ENCODE data around the gene DCAF15. TPM values are rescaled to one million over a fixed set of nuclear protein-coding genes. Genes with fewer than 3 reads are reported as not detected.

Gene DCAF15
- polyA plus RNA-seq, 1 of the 3 experiments (the other 2 are of a cell fraction) = 55.6 TPM

DNA sequence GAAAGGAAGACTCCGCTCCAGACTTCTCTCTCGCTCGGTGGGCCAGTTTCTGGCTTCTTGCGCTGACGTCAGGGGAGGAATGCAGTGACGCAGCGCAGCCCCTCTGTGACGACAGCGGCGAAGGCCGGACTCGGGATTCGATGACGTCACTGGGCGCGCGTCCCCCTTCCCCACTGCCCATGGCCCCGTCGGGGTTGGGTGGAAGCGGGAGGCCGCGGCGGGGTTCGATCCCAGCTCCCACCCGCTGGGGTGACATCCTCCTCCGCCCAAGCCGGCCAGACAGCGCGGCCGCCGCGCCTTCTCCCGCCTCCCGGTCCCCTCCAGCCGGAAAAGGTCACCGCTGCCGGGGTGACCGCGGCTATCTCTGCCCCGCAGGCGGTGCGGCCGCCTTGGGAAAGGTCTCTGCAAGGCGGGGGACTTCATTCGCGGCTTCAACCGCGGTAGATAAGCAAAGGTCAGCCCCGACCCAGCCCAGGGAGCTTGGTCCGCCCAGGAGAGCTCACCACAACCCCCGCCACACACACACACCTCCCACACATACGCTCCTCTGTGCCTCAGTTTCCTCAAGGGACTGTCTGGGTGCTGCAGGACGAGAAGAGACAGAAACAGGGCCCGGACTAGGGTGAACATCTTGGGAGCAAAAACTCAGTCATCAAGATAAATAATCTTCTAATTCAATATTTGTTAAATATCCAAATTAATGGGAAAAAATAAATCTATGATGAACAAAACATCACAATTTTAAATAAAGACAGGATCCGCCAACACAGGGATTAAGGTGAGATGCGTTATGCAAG lies 54.7 kb downstream of the DCAF15 start:
- Histone ChIP-seq H3K9ac (peak overlapping the region; percentile 100), H4K20me1 (ENCODE audit: insufficient read depth) (no peaks in the 10 kb centered on the region), H3K79me2 (ENCODE audit: insufficient read depth) (peaks cover 4% of the 10 kb centered on the region; the same call in 1 of the 2 replicates), H2AFZ (ENCODE audit: low read depth) (peak overlapping the region; percentile 93), H3K9me3 (no peaks in the 10 kb centered on the region), H3K4me2 (peak overlapping the region; percentile 91), H3K36me3 (replicated peaks in 1 of 2; ENCODE audit: control insufficient read depth in 1 of 2, insufficient read depth in 2 of 2, low read length in 1 of 2) (no peaks in the 10 kb centered on the region), H3K9me2 (no peaks in the 10 kb centered on the region), H3K4me3 (ENCODE audit: low read depth in 2 of 2, low read length in 1 of 2) (peak overlapping the region; percentile 61 to 73), H3K27me3 (ENCODE audit: insufficient read depth) (no peaks in the 10 kb centered on the region), H3K27ac (ENCODE audit: low read depth in 2 of 2, low read length in 1 of 2) (peak overlapping the region; percentile 93 to 94), H3K4me1 (ENCODE audit: control insufficient read depth in 1 of 2, insufficient read depth in 2 of 2, low read depth in 1 of 2, low read length in 1 of 2) (peaks cover 0 to 7% of the 10 kb centered on the region in 2 experiments; a peak in 1 of 4 replicates), H3F3A (replicated peaks; ENCODE audit: insufficient read depth) (peaks cover 17% of the 10 kb centered on the region)
- ChIA-PET CTCF (interaction anchor here (0.5 to 1.8 kb wide), 8 partner anchors 14 to 601 kb away, joined by 3 to 9 read pairs (median 3); partner anchors contain the start of genes IL27RA and RLN3), POLR2A (interaction anchor here (0.8 to 1.6 kb wide), 4 partner anchors 12 to 64 kb away, joined by 3 to 5 read pairs (median 4); partner anchors contain the start of gene IL27RA)
- no peak; the same call in 1 of the 2 replicates for TF ChIP-seq TAF1 (IDR thresholded peaks at IDR 0.05; ENCODE audit: borderline replicate concordance, low read depth, low read length)
- no peak; the same call in 1 of the 2 replicates for TF ChIP-seq RFX5 (IDR thresholded peaks at IDR 0.05; ENCODE audit: low read length)
- TF ChIP-seq NFIC (IDR thresholded peaks at IDR 0.05; ENCODE audit: borderline replicate concordance) = no peak
- no peak for TF ChIP-seq NRF1 (IDR thresholded peaks at IDR 0.05; ENCODE audit: low read depth, low read length)
- no peak for TF ChIP-seq SMC3 (IDR thresholded peaks at IDR 0.05; ENCODE audit: low read depth, low read length)
- TF ChIP-seq GABPA (IDR thresholded peaks at IDR 0.05; ENCODE audit: low read depth) = no peak
- TF ChIP-seq, protein P1, sequence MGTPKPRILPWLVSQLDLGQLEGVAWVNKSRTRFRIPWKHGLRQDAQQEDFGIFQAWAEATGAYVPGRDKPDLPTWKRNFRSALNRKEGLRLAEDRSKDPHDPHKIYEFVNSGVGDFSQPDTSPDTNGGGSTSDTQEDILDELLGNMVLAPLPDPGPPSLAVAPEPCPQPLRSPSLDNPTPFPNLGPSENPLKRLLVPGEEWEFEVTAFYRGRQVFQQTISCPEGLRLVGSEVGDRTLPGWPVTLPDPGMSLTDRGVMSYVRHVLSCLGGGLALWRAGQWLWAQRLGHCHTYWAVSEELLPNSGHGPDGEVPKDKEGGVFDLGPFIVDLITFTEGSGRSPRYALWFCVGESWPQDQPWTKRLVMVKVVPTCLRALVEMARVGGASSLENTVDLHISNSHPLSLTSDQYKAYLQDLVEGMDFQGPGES (IDR thresholded peaks at IDR 0.05; ENCODE audit: low read depth, low read length) = no peak
- TF ChIP-seq MEF2A (IDR thresholded peaks at IDR 0.05; ENCODE audit: borderline replicate concordance, low read depth) = no peak
- TF ChIP-seq, protein P2, sequence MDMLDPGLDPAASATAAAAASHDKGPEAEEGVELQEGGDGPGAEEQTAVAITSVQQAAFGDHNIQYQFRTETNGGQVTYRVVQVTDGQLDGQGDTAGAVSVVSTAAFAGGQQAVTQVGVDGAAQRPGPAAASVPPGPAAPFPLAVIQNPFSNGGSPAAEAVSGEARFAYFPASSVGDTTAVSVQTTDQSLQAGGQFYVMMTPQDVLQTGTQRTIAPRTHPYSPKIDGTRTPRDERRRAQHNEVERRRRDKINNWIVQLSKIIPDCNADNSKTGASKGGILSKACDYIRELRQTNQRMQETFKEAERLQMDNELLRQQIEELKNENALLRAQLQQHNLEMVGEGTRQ (IDR thresholded peaks at IDR 0.05; ENCODE audit: borderline replicate concordance, low read depth, low read length) = no peak
- TF ChIP-seq EZH2phosphoT487 (IDR thresholded peaks at IDR 0.05; ENCODE audit: borderline replicate concordance, low read depth) = no peak
- TF ChIP-seq FOXM1 (IDR thresholded peaks at IDR 0.05; ENCODE audit: low read depth) = no peak
- TF ChIP-seq, protein P3, sequence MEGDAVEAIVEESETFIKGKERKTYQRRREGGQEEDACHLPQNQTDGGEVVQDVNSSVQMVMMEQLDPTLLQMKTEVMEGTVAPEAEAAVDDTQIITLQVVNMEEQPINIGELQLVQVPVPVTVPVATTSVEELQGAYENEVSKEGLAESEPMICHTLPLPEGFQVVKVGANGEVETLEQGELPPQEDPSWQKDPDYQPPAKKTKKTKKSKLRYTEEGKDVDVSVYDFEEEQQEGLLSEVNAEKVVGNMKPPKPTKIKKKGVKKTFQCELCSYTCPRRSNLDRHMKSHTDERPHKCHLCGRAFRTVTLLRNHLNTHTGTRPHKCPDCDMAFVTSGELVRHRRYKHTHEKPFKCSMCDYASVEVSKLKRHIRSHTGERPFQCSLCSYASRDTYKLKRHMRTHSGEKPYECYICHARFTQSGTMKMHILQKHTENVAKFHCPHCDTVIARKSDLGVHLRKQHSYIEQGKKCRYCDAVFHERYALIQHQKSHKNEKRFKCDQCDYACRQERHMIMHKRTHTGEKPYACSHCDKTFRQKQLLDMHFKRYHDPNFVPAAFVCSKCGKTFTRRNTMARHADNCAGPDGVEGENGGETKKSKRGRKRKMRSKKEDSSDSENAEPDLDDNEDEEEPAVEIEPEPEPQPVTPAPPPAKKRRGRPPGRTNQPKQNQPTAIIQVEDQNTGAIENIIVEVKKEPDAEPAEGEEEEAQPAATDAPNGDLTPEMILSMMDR (IDR thresholded peaks at IDR 0.05) = no peak
- TF ChIP-seq, protein P4, sequence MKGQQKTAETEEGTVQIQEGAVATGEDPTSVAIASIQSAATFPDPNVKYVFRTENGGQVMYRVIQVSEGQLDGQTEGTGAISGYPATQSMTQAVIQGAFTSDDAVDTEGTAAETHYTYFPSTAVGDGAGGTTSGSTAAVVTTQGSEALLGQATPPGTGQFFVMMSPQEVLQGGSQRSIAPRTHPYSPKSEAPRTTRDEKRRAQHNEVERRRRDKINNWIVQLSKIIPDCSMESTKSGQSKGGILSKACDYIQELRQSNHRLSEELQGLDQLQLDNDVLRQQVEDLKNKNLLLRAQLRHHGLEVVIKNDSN (IDR thresholded peaks at IDR 0.05; ENCODE audit: borderline replicate concordance, low read depth) = 0 out of 2 replicates have a peak, but pooled peaks have one; percentile 19
- TF ChIP-seq FOSL2 (IDR thresholded peaks at IDR 0.05; ENCODE audit: borderline replicate concordance, low read depth) = no peak; the same call in 1 of the 2 replicates
- TF ChIP-seq POLR2AphosphoS5 (IDR thresholded peaks at IDR 0.05; ENCODE audit: low read depth, low read length) = peak; percentile 63
- TF ChIP-seq, protein P5, sequence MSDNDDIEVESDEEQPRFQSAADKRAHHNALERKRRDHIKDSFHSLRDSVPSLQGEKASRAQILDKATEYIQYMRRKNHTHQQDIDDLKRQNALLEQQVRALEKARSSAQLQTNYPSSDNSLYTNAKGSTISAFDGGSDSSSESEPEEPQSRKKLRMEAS (IDR thresholded peaks at IDR 0.05; ENCODE audit: low read depth) = no peak
- TF ChIP-seq, protein P6, sequence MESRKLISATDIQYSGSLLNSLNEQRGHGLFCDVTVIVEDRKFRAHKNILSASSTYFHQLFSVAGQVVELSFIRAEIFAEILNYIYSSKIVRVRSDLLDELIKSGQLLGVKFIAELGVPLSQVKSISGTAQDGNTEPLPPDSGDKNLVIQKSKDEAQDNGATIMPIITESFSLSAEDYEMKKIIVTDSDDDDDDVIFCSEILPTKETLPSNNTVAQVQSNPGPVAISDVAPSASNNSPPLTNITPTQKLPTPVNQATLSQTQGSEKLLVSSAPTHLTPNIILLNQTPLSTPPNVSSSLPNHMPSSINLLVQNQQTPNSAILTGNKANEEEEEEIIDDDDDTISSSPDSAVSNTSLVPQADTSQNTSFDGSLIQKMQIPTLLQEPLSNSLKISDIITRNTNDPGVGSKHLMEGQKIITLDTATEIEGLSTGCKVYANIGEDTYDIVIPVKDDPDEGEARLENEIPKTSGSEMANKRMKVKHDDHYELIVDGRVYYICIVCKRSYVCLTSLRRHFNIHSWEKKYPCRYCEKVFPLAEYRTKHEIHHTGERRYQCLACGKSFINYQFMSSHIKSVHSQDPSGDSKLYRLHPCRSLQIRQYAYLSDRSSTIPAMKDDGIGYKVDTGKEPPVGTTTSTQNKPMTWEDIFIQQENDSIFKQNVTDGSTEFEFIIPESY (IDR thresholded peaks at IDR 0.05; ENCODE audit: borderline replicate concordance, low read depth) = no peak
- TF ChIP-seq SIN3A (IDR thresholded peaks at IDR 0.05; ENCODE audit: borderline replicate concordance, low read depth, low read length) = no peak
- 42% methylated on average over 13 of the region's 56 CpGs for WGBS (ENCODE audit: low lambda C conversion rate)
- DNase-seq = peak; percentile 93

Measured in SK-N-SH (cell line).